GM19372 (cell line): ENCODE data around the gene POLH.

Source experiments
- ATAC-seq: cut with Tn5 transposase; IDR thresholded peaks from one replicate; pipeline ENCODE4 v1.9.1; 2021; ENCODE audit warnings: mild to moderate bottlenecking, low read depth, moderate library complexity; ENCODE audit not compliant: unreplicated experiment

Gene POLH

GRCh38 chr6:43600595-43600994 lies 24.6 kb downstream of the POLH start:
- ATAC-seq: no peak

GRCh38 chr6:43604174-43604573 lies 28.2 kb downstream of the POLH start:
- ATAC-seq: no peak

GRCh38 chr6:43606019-43606418 lies 30.0 kb downstream of the POLH start:
- ATAC-seq: no peak

- ATAC-seq: no peak
These were observed 32.4 kb downstream of the POLH start for GRCh38 chr6:43608310-43608763.

- ATAC-seq: no peak
These were observed 32.8 kb downstream of the POLH start for GRCh38 chr6:43608807-43609206.

- ATAC-seq: no peak
These were observed 33.4 kb downstream of the POLH start for GRCh38 chr6:43609402-43609801.

- ATAC-seq: no peak
These were observed 34.4 kb downstream of the POLH start for GRCh38 chr6:43610431-43610830.

GRCh38 chr6:43613721-43614395 lies 37.9 kb downstream of the POLH start:
- ATAC-seq: no peak

- no peak for ATAC-seq
These were observed 38.4 kb downstream of the POLH start for GRCh38 chr6:43614396-43614730.

- ATAC-seq: no peak
These were observed 40.9 kb downstream of the POLH start for GRCh38 chr6:43616725-43617472.

- no peak for ATAC-seq
These were observed 45.3 kb downstream of the POLH start for GRCh38 chr6:43621078-43621835.

GRCh38 chr6:43621836-43622180 lies 45.8 kb downstream of the POLH start:
- no peak for ATAC-seq

- no peak for ATAC-seq
These were observed 46.6 kb downstream of the POLH start for GRCh38 chr6:43622541-43622940.

GRCh38 chr6:43623880-43624785 lies 48.1 kb downstream of the POLH start:
- ATAC-seq: no peak

- no peak for ATAC-seq
These were observed 48.9 kb downstream of the POLH start for GRCh38 chr6:43624786-43625288.

GRCh38 chr6:43625393-43625992 lies 49.5 kb downstream of the POLH start:
- ATAC-seq: no peak

GRCh38 chr6:43627008-43627825 lies 51.2 kb downstream of the POLH start:
- ATAC-seq: no peak

GRCh38 chr6:43628393-43629103 lies 52.6 kb downstream of the POLH start:
- peak; percentile 10 for ATAC-seq
